HG03175 (cell line): Measurements from ENCODE around the gene TLE6.
"Not testable (repeated sequence)": the region's sequence is repeated elsewhere in the genome, so short reads cannot be mapped to it uniquely, and the experiment has no call there.

ENCODE experiments used
- ATAC-seq: cut with Tn5 transposase; IDR thresholded peaks from one replicate; pipeline ENCODE4 v1.9.1; 2021; ENCODE audit warnings: mild to moderate bottlenecking, moderate library complexity; ENCODE audit not compliant: unreplicated experiment

TLE6 gene

DNA sequence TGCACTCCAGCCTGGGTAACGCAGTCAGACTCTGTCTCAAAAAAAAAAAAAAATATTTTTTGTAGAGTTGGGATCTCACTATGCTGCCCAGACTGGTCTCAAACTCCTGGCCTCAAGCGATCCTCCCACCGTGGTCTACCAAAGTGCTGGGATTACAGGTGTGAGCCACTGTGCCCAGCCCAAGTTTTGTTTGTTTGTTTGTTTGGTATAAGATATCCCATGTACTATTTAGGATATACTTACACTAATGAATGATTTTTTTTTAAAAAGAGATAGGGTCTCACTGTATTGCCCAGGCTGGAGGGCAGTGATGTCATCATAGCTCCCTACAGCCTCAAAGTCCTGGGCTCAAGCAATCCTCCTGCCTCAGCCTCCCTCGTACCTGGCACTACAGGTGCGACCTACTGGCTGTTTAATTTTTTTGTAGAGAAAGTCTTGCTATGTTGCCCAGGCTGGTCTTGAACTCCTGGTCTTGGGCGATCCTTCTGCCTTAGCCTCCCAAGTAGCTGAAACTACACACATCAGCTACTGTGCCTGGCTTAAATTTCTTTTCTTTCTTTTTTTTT is 24.0 kb downstream of the TLE6 start:
- ATAC-seq, result no peak

GRCh38 chr19:3003046-3003445 is 25.7 kb downstream of the TLE6 start:
- no peak for ATAC-seq

GRCh38 chr19:3004522-3004921 is 27.2 kb downstream of the TLE6 start:
- no peak for ATAC-seq

GRCh38 chr19:3005345-3005744 is 28.0 kb downstream of the TLE6 start:
- no peak for ATAC-seq

GRCh38 chr19:3006075-3006767 is 28.9 kb downstream of the TLE6 start:
- no peak for ATAC-seq

GRCh38 chr19:3007975-3008374 is 30.6 kb downstream of the TLE6 start:
- ATAC-seq, result no peak

DNA sequence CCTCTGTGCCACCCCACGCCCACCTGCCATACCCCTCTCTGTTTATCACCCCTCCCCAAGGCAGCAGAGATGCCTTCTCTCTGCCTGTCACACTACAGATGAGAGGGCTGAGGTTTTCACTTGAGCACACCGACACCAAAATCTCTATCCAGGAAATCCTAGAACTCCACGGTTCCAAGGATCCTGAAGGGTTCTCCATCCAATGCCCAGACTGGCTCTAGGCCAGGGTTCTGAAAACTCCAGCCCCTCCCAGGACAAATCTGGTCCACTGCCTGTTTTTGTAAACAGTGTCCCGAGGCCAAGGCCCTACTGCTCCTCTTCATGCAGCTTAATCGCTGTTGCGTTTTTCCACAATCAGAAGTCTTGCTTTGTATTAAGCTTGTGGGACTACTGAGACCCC is 31.6 kb downstream of the TLE6 start:
- ATAC-seq, result no peak

GRCh38 chr19:3010871-3011270 is 33.5 kb downstream of the TLE6 start:
- ATAC-seq, result no peak

DNA sequence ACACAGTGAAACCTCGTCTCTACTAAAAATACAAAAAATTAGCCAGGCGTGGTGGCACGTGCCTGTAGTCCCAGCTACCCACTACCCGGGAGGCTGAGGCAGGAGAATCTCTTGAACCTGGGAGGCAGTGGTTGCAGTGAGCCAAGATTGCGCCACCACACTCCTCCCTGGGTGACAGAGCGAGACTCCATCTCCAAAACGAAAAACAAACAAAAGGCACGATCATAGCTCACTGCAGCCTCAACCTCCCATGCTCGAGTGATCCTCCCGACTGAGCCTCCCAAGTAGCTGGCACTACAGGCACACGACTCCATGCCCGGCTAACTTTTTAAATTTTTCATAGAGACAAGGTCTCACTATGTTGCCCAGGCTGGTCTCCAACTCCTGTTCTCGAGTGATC is 34.7 kb downstream of the TLE6 start:
- not testable (repeated sequence) for ATAC-seq

GRCh38 chr19:3012621-3013262 is 35.4 kb downstream of the TLE6 start:
- ATAC-seq, result no peak

DNA sequence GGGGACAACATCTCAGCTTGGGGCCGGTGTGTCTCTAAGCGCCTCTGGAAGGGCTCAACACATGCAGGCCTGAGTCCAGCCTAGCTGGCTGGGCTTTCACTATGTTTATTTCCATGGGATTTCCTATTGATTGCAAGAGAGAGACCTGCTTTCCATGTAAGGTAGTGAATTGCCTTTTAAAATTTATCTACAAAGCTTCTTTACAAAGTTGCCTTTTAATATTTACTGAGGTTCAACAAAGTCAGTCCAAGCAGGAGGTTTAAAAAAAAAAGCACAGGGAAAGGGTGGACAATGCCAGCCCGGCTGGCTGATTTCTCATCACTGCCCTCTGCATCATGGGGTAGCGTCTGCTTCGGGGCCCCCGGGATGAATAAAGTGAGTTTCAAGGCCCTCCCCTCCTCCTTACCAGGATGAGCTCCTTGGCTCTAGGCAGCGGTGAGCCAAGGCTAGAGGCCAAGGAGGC is 35.9 kb downstream of the TLE6 start:
- no peak for ATAC-seq

DNA sequence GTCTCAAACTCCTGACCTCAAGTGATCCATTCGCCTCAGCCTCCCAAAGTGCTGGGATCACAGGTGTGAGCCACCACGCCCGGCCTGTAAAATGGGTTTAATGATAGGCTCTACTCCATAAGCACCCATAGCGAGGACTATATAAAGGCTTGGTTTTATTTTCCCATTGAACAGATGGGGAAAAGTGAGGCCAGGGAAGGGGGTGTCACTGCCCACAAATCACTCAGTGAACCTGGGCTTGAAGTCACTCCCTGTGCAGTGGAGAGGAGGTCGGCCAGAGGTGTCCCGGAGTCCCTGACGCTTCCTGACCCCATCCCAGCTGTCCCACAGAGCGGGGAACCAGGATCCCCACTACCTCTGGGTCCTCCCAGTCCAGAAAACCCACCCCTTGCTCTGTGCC is 36.8 kb downstream of the TLE6 start:
- ATAC-seq, result no peak

DNA sequence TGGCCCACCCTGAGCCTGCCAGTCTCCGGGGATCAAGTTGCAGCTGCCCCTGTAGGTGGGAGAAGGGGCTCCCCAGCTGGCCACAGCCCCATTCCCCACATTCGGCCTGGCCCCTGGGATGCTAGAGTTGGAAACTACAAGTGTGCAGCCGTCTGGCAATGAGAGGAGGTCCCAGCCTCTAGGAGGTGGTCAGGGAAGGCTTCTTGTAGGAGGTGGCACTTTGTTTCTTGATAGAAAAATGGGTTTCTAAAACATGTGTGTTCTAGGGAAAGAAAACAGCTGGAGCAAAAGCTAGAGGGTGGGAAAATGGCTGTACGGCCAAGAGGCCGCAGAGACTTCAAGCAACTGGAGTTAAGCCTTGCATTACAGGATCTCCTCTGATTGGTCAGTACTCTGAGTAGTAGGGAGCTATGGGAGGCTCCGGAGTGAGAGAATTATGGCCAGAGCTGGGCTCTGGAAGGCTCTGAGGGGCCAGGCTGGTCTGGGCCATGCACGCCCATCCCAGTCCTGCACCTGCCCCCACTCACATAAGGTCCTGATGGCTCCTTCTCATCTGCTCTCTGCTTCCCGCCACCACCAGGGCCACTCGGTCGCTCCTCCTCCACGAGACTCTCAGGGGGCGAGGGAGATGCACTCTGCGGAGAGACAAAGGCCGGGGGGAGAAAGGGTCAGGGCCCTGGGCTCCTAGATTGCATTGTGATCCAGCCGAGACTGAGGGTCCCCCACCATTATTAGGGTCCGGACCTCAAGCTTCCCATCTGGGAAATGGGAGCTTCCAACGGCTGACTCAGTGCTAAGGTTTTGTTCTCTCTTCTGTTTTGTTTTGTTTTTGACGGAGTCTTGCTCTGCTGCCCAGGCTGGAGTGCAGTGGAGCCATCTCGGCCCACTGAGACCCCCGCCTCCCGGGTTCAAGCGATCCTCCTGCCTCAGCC is 38.0 kb downstream of the TLE6 start:
- ATAC-seq, result no peak

- no peak for ATAC-seq
Observed at GRCh38 chr19:3017923-3018322, 40.6 kb downstream of the TLE6 start.

DNA sequence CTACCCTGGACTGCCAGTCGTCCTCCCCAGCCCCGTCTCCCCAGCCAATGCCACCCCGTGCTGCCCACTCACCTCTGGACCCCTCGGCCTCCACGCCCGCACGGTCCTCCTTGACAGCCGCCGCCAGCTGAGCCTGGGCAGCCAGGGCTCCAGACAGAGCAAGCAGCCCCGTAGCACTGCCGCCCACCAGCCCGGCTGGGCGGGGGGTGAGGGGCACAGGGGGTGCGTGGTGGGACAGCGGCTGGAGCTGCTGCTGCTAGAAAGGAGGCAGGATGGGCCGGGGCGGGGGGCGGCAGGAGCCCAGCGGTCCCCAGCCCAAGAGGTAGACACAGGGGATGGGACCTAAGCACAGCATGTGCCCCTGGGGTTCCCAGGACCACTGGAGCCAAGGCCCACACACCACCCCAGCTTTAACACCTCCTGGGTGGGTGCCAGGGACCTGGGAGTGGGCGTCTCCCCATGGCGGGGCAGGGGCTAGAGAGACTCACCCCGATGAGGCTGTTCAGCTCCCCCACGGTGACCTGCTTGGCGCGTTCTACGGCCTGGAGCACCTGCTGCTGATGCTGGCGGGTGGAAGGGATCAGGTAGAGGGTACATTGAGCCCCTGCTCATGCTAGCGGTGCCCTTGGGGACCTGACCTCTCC is 42.0 kb downstream of the TLE6 start:
- ATAC-seq, result no peak

GRCh38 chr19:3020321-3020960 is 43.1 kb downstream of the TLE6 start:
- ATAC-seq, result no peak

- no peak for ATAC-seq
Observed at GRCh38 chr19:3024509-3024869, 47.1 kb downstream of the TLE6 start.

GRCh38 chr19:3024870-3025548 is 47.6 kb downstream of the TLE6 start:
- no peak for ATAC-seq

GRCh38 chr19:3025549-3025886 is 48.2 kb downstream of the TLE6 start:
- ATAC-seq, result no peak

- no peak for ATAC-seq
Observed at GRCh38 chr19:3026768-3027167, 49.4 kb downstream of the TLE6 start.
